Measurements from ENCODE around the gene LRRC15.

LRRC15 gene

GRCh38 chr3:194313560-194314387, 55.8 kb downstream of the LRRC15 start:
- Mint-ChIP-seq H3K9me3 (no peaks in the 10 kb centered on the region), H3K36me3 (peaks cover under 1% of the 10 kb centered on the region), H3K27me3 (peaks cover 55% of the 10 kb centered on the region), H3K4me3 (no peak overlapping the region), H3K27ac (no peak overlapping the region), H3K4me1 (peaks cover 19% of the 10 kb centered on the region)
- ATAC-seq: no peak

- Mint-ChIP-seq H3K4me3 (no peak overlapping the region), H3K27me3 (peaks cover 55% of the 10 kb centered on the region), H3K9me3 (no peaks in the 10 kb centered on the region), H3K27ac (no peak overlapping the region), H3K36me3 (no peaks in the 10 kb centered on the region), H3K4me1 (peaks cover 25% of the 10 kb centered on the region)
- no peak for ATAC-seq
Observed at GRCh38 chr3:194312743-194313281, 56.7 kb downstream of the LRRC15 start.

GRCh38 chr3:194312186-194312742, 57.3 kb downstream of the LRRC15 start:
- Mint-ChIP-seq H3K27ac (no peak overlapping the region), H3K36me3 (no peaks in the 10 kb centered on the region), H3K4me1 (peaks cover 30% of the 10 kb centered on the region), H3K4me3 (no peak overlapping the region), H3K27me3 (peaks cover 55% of the 10 kb centered on the region), H3K9me3 (no peaks in the 10 kb centered on the region)
- ATAC-seq: no peak

- Mint-ChIP-seq H3K27ac (no peak overlapping the region), H3K9me3 (no peaks in the 10 kb centered on the region), H3K27me3 (peaks cover 45% of the 10 kb centered on the region), H3K4me1 (peaks cover 43% of the 10 kb centered on the region), H3K4me3 (no peak overlapping the region), H3K36me3 (no peaks in the 10 kb centered on the region)
- no peak for ATAC-seq
Observed at GRCh38 chr3:194311000-194311399, 58.5 kb downstream of the LRRC15 start.

- H3K9me3 Mint-ChIP-seq: no peaks in the 10 kb centered on the region
- H3K27ac Mint-ChIP-seq: no peak overlapping the region
- H3K4me1 Mint-ChIP-seq: peaks cover 49% of the 10 kb centered on the region
- H3K36me3 Mint-ChIP-seq: no peaks in the 10 kb centered on the region
- peaks cover 42% of the 10 kb centered on the region for H3K27me3 Mint-ChIP-seq
- no peak overlapping the region for H3K4me3 Mint-ChIP-seq
- no peak for ATAC-seq
Observed at GRCh38 chr3:194310060-194310835, 59.3 kb downstream of the LRRC15 start.

GRCh38 chr3:194308601-194309449, 60.7 kb downstream of the LRRC15 start:
- Mint-ChIP-seq H3K9me3 (no peaks in the 10 kb centered on the region), H3K36me3 (no peaks in the 10 kb centered on the region), H3K27ac (no peak overlapping the region), H3K4me1 (peaks cover 51% of the 10 kb centered on the region), H3K4me3 (no peak overlapping the region), H3K27me3 (peaks cover 28% of the 10 kb centered on the region)
- ATAC-seq: no peak

GRCh38 chr3:194307849-194308248, 61.7 kb downstream of the LRRC15 start:
- Mint-ChIP-seq H3K9me3 (no peaks in the 10 kb centered on the region), H3K27ac (no peak overlapping the region), H3K27me3 (peaks cover 22% of the 10 kb centered on the region), H3K36me3 (no peaks in the 10 kb centered on the region), H3K4me1 (peaks cover 50% of the 10 kb centered on the region), H3K4me3 (no peak overlapping the region)
- no peak for ATAC-seq

GRCh38 chr3:194306771-194307640, 62.5 kb downstream of the LRRC15 start:
- Mint-ChIP-seq H3K9me3 (no peaks in the 10 kb centered on the region), H3K36me3 (no peaks in the 10 kb centered on the region), H3K4me3 (peak overlapping the region; percentile 48), H3K27me3 (peaks cover 15% of the 10 kb centered on the region), H3K27ac (peak overlapping the region; percentile 48), H3K4me1 (peaks cover 44% of the 10 kb centered on the region)
- peak; percentile 70 for ATAC-seq

- Mint-ChIP-seq H3K36me3 (no peaks in the 10 kb centered on the region), H3K9me3 (no peaks in the 10 kb centered on the region), H3K4me3 (peak overlapping the region; percentile 12), H3K27ac (peak overlapping the region; percentile 48), H3K4me1 (peaks cover 44% of the 10 kb centered on the region), H3K27me3 (peaks cover 8% of the 10 kb centered on the region)
- ATAC-seq: peak; percentile 81
Observed at GRCh38 chr3:194306109-194306686, 63.3 kb downstream of the LRRC15 start.

GRCh38 chr3:194305356-194306108, 64.0 kb downstream of the LRRC15 start:
- Mint-ChIP-seq H3K4me1 (peaks cover 44% of the 10 kb centered on the region), H3K36me3 (no peaks in the 10 kb centered on the region), H3K9me3 (no peaks in the 10 kb centered on the region), H3K27ac (peak overlapping the region; percentile 48), H3K4me3 (no peak overlapping the region), H3K27me3 (peaks cover 2% of the 10 kb centered on the region)
- ATAC-seq: no peak

Measured in stimulated activated memory B cell treated with anti-CD40 and anti-IgM and Interleukin-4, amounts not matched to agents 10 μg/mL and 1 μg/mL and 100 μg/mL, for 72 hours (primary cell).